MM.1S (cell line): ENCODE data around the gene GUCA2A.

Experiments
- EZH2 ChIP-seq: fragments of 300-600 bp; sonication (generic); optimal IDR thresholded peaks from 2 replicates; pipeline ENCODE3; 2017; ENCODE audit warnings: low read depth, mild to moderate bottlenecking, antibody characterized with exemption, low read length, mixed read lengths
- TF ChIP-seq, protein P1 (sequence below): fragments of 300-600 bp; sonication (generic); IDR thresholded peaks from 2 replicates; pipeline ENCODE4 v1.5.1; 2016; ENCODE audit warnings: antibody characterized with exemption, low read length, mixed read lengths

DNA sequence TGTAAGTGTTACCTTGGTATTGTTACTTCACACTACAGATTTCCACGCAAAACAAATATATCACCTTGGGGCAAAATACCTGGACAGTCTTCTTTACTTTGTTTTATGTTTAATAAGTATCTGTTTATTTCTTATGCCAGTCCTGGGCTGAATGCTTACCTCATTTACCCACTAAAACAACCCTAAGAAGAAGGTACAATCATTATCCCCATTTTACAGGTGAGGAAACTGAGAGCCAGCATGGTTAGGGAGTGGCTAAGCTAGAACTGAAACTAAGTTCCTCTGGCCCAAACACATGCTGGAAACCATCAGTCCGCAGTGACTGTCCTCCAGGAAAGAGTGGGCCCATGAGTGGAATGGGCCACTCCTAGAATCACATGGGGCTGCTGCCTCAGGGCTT, 24.4 kb downstream of the GUCA2A start:
- TF ChIP-seq EZH2: no peak
- TF ChIP-seq, protein P1, sequence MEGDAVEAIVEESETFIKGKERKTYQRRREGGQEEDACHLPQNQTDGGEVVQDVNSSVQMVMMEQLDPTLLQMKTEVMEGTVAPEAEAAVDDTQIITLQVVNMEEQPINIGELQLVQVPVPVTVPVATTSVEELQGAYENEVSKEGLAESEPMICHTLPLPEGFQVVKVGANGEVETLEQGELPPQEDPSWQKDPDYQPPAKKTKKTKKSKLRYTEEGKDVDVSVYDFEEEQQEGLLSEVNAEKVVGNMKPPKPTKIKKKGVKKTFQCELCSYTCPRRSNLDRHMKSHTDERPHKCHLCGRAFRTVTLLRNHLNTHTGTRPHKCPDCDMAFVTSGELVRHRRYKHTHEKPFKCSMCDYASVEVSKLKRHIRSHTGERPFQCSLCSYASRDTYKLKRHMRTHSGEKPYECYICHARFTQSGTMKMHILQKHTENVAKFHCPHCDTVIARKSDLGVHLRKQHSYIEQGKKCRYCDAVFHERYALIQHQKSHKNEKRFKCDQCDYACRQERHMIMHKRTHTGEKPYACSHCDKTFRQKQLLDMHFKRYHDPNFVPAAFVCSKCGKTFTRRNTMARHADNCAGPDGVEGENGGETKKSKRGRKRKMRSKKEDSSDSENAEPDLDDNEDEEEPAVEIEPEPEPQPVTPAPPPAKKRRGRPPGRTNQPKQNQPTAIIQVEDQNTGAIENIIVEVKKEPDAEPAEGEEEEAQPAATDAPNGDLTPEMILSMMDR: no peak
